Prostate gland (tissue), 2 donors: ENCODE measurements around the gene DRC3. TPM values are rescaled to one million over a fixed set of nuclear protein-coding genes. Genes with fewer than 3 reads are reported as not detected.

Experiments used
- DNase-seq: peaks from one replicate; pipeline ENCODE4 v3.0.0-alpha.2; 2019; ENCODE audit warnings: low spot score
- H3K27ac ChIP-seq, 2 donors: fragments of 200-600 bp; sonication (generic); 2 replicates each; pipeline ENCODE4 v1.5.1; 2017 to 2019
- H3K27me3 ChIP-seq: fragments of 200-600 bp; sonication (generic); replicated peaks from 2 replicates; pipeline ENCODE4 v1.5.1; 2019; ENCODE audit not compliant: insufficient read depth
- H3K36me3 ChIP-seq, 2 donors: fragments of 200-600 bp; sonication (generic); 1 replicate in 1 of 2; 2 replicates in 1 of 2; pipeline versions ENCODE4 v1.5.1 to v1.8.1; 2017 to 2019
- H3K4me1 ChIP-seq: fragments of 200-600 bp; sonication (generic); replicated peaks from 2 replicates; pipeline ENCODE4 v1.5.1; 2019
- H3K4me3 ChIP-seq, 2 donors: fragments of 200-600 bp; sonication (generic); 2 replicates each; pipeline ENCODE4 v1.5.1; 2017 to 2019
- H3K9me3 ChIP-seq: fragments of 200-600 bp; sonication (generic); 2 replicates; pipeline ENCODE4 v1.5.1; 2017
- CTCF ChIP-seq, 4 experiments: fragments of 200-600 bp in 2 of 4; fragments of 450-650 bp in 2 of 4; sonication (generic) in 2 of 4; IDR thresholded peaks; 1 replicate in 3 of 4; 2 replicates in 1 of 4; pipeline ENCODE4 v1.5.1; 2016 to 2019; ENCODE audit warnings: antibody characterized with exemption in 4 of 4, mild to moderate bottlenecking in 2 of 4, moderate library complexity in 2 of 4
- POLR2A ChIP-seq: fragments of 450-650 bp; IDR thresholded peaks from one replicate; pipeline ENCODE4 v1.6.1; 2016; ENCODE audit warnings: antibody characterized with exemption, mild to moderate bottlenecking
- POLR2AphosphoS5 ChIP-seq: sonication (generic); formaldehyde crosslinking; IDR thresholded peaks from one replicate; pipeline ENCODE4 v1.6.1; 2017; ENCODE audit warnings: antibody characterized with exemption
- WGBS: methylation state at CpG from one replicate; pipeline ENCODE4 v1.1.5; 2018; 5-methylcytosine and 5-hydroxymethylcytosine counted together
- intact Hi-C: fragments of 100-400 bp; cut with DNase I; formaldehyde crosslinking; loops from one replicate; pipeline ENCODE4 v1.14.2; 2022
- total RNA-seq, 2 donors: library from RNA; depleted of rRNA; stranded (reverse); fragments of >200 nt; gene quantifications; one replicate each; pipeline ENCODE4 v1.1.0, GENCODE V29; 2016

Gene DRC3
- total RNA-seq, 2 donors from 2014 or later, result 4.5 to 10.0 TPM

DNA sequence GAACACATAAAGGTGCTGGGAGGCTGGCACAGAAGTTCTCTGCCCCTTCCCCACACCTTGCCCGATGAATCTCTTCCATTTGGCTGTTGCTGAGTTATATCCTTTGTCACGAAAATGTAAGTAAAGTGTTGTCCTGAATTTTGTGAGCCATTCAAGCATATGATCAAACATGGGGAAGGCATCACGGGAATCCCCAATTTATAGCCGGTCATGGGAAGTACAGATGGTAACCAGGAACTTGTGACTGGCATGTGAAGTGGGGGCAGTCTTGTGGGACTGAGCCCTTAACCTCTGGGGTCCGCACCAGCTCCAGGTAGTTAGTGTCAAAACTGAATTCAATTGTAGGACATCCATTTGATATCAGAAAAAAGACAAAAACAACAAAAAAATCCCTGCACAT is 13.7 kb upstream of the DRC3 start:
- no peaks in the 10 kb centered on the region for H3K9me3 ChIP-seq
- H3K4me1 ChIP-seq, result peaks cover 5% of the 10 kb centered on the region
- H3K27me3 ChIP-seq, result no peaks in the 10 kb centered on the region
- no peaks in the 10 kb centered on the region for H3K36me3 ChIP-seq
- peak overlapping the region; percentile 61 to 68 for H3K27ac ChIP-seq
- no peak overlapping the region for H3K4me3 ChIP-seq
- DNase-seq, result no peak
- no peak for TF ChIP-seq POLR2AphosphoS5
- no peak for TF ChIP-seq CTCF (IDR thresholded peaks at IDR 0.05)
- no peak for TF ChIP-seq POLR2A
- 53% methylated on average over 5 of the region's 5 CpGs for WGBS
- intact Hi-C loops, result no loop called here

DNA sequence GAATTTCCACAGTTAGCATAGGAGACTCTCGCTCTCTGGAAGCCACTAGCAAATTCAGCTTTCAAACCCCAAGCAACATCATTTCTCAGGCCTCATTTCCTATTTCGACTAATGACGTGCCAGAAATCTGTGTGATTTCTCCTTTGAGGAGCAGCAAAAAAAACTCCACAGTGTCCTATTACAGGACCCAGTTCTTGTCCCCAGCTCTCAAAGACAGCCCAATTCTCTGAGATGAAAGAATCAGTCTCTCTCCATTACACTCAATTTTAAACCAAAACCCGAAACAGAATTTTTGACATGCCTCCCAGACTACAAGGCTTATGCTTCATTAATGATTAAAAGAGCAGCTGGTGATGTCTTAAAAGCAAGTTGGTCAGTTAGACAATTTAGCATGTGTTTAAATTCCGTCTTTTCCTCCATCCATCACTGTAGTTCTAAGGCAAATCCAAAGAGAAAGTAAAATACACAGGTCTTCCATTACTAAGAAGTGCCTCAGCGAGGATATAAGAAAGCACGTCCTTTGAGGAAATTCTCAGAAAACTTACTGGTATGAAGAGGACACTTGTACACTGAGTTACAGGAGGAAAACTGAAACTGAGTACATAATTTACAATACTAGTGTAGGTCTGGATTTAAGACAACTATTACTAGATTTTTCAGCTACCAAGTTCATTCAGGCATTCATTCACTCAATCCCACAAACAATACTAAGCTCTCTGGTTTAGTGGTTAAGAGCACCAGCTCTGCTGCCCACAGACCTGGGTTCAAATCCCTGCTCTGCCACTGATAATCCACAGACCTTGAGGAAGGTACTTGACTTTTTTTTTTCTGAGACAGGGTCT is 12.9 kb upstream of the DRC3 start:
- DNase-seq, result no peak
- Histone ChIP-seq H3K36me3 (no peaks in the 10 kb centered on the region), H3K27me3 (no peaks in the 10 kb centered on the region), H3K9me3 (no peaks in the 10 kb centered on the region), H3K27ac (peak overlapping the region; percentile 61 to 68), H3K4me1 (peaks cover 5% of the 10 kb centered on the region), H3K4me3 (no peak overlapping the region)
- no peak for TF ChIP-seq POLR2A
- TF ChIP-seq CTCF (IDR thresholded peaks at IDR 0.05), result no peak
- TF ChIP-seq POLR2AphosphoS5, result no peak
- 15% methylated on average over 7 of the region's 7 CpGs for WGBS
- intact Hi-C loops, result no loop called here

- H3K36me3 ChIP-seq, result no peaks in the 10 kb centered on the region
- no peak overlapping the region for H3K4me3 ChIP-seq
- no peak for TF ChIP-seq POLR2A
- no peak for TF ChIP-seq CTCF (IDR thresholded peaks at IDR 0.05)
- no peak for TF ChIP-seq POLR2AphosphoS5
- no peaks in the 10 kb centered on the region for H3K9me3 ChIP-seq
- intact Hi-C loops, result no loop called here
- peaks cover 5% of the 10 kb centered on the region for H3K4me1 ChIP-seq
- 68% methylated on average over 5 of the region's 5 CpGs for WGBS
- peak overlapping the region; percentile 61 to 68 for H3K27ac ChIP-seq
- DNase-seq, result no peak
- H3K27me3 ChIP-seq, result no peaks in the 10 kb centered on the region
Observed at GRCh38 chr17:17960500-17961030, 12.1 kb upstream of the DRC3 start.

DNA sequence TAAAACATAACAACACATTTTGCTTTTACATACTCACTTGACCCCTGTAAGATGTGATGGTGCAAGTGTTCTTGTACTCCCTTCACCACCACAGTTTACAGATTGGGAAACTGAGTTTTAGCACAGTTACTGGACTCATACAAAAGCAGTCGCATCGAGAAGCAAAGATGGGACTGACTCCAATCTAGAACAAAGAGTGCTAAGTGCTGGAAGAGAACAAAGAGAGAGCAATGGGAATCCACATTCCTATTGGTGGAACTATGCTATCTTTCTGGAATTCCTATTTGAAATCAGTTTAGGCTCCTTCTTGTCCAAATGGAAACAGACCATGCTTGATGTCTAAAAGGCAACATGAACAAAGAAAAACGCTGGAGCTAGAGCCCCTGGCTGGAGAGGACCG is 9.6 kb upstream of the DRC3 start:
- no peaks in the 10 kb centered on the region for H3K27me3 ChIP-seq

More for the DNA sequence above, 9.6 kb upstream of the DRC3 start:
- H3K27ac ChIP-seq, result no peak overlapping the region
- no peak for DNase-seq
- no peaks in the 10 kb centered on the region for H3K9me3 ChIP-seq
- H3K4me3 ChIP-seq, result no peak overlapping the region
- 59% methylated on average over 4 of the region's 4 CpGs for WGBS
- no peak for TF ChIP-seq POLR2AphosphoS5
- TF ChIP-seq CTCF (IDR thresholded peaks at IDR 0.05), result no peak
- TF ChIP-seq POLR2A, result no peak
- H3K4me1 ChIP-seq, result peaks cover 5% of the 10 kb centered on the region
- intact Hi-C loops, result no loop called here
- no peaks in the 10 kb centered on the region for H3K36me3 ChIP-seq
